ENCODE data around the gene PAF1. TPM values are rescaled to one million over a fixed set of nuclear protein-coding genes. Genes with fewer than 3 reads are reported as not detected.

PAF1 gene
- total RNA-seq, 1 experiment from 2014 or later, result 901 TPM

GRCh38 chr19:39372941-39373340, 18.0 kb downstream of the PAF1 start:
- intact Hi-C loops (cut with micrococcal nuclease; ENCODE audit: unreplicated experiment), result no loop called here
- BruUV-seq (replicated peaks), result no TSS peak

More at GRCh38 chr19:39372941-39373340, 18.0 kb downstream of the PAF1 start:
- DNase-seq (ENCODE audit: low read depth, low spot score), result no peak
- no peak overlapping the region for H3K4me3 ChIP-seq (ENCODE audit: low read depth in 2 of 2, low read length in 2 of 2)
- ATAC-seq, result peak; percentile 8
- peaks cover 77% of the 10 kb centered on the region for H3K36me3 ChIP-seq (ENCODE audit: control insufficient read depth, insufficient read depth, low read length)
- H3K9me3 ChIP-seq (ENCODE audit: control insufficient read depth, insufficient read depth, low read depth, low read length), result no peaks in the 10 kb centered on the region
- TF ChIP-seq CTCF (IDR thresholded peaks at IDR 0.05) (no peak), REST (IDR thresholded peaks at IDR 0.05; ENCODE audit: insufficient read depth in 1 of 2, low read depth in 2 of 2, low read length in 1 of 2) (no peak), POLR2AphosphoS5 (IDR thresholded peaks at IDR 0.05; ENCODE audit: low read depth, low read length) (no peak), TCF7L2 (IDR thresholded peaks at IDR 0.05; ENCODE audit: low read depth, low read length) (no peak), SIN3A (IDR thresholded peaks at IDR 0.05; ENCODE audit: borderline replicate concordance, insufficient read depth, low read depth, low read length) (no peak)
- H3K4me1 ChIP-seq (ENCODE audit: control insufficient read depth, insufficient read depth, low read length), result no peaks in the 10 kb centered on the region
- in situ Hi-C loops (cut with HindIII; ENCODE audit: low pct_unique_long_range_greater_than_20kb, low sequenced_read_pairs), result no loop called here
- ChIA-PET POLR2A (interaction anchor here (1.0 to 1.7 kb wide), 2 partner anchors 10 to 18 kb away, joined by 6 read pairs; partner anchors contain the start of gene MED29), CTCF (interaction anchor here (0.7 to 2.0 kb wide), 4 partner anchors 10 to 392 kb away, joined by 3 to 6 read pairs (median 4); partner anchors contain the start of gene SAMD4B)
- H3K27me3 ChIP-seq (ENCODE audit: control insufficient read depth, insufficient read depth, low read length), result no peaks in the 10 kb centered on the region
- H3K27ac ChIP-seq (ENCODE audit: low read length), result no peak overlapping the region
